AG10803 (cell line): ENCODE measurements around the gene VPS45.

ENCODE experiments used
- DNase-seq: peaks from one replicate; pipeline ENCODE4 v3.0.0; 2010; ENCODE audit warnings: low read depth
- H3K4me3 ChIP-seq: 2 replicates; pipeline ENCODE4 v1.5.1; 2011; ENCODE audit warnings: mild to moderate bottlenecking, low read length, control low read depth
- TF ChIP-seq, protein P1 (sequence below): conservative IDR thresholded peaks from 2 replicates; pipeline ENCODE4 v1.5.1; 2011; ENCODE audit warnings: mild to moderate bottlenecking, low read length, control low read depth, inconsistent platforms

The VPS45 gene

GRCh38 chr1:150061632-150062101 lies 5.9 kb upstream of the VPS45 start:
- TF ChIP-seq, protein P1, sequence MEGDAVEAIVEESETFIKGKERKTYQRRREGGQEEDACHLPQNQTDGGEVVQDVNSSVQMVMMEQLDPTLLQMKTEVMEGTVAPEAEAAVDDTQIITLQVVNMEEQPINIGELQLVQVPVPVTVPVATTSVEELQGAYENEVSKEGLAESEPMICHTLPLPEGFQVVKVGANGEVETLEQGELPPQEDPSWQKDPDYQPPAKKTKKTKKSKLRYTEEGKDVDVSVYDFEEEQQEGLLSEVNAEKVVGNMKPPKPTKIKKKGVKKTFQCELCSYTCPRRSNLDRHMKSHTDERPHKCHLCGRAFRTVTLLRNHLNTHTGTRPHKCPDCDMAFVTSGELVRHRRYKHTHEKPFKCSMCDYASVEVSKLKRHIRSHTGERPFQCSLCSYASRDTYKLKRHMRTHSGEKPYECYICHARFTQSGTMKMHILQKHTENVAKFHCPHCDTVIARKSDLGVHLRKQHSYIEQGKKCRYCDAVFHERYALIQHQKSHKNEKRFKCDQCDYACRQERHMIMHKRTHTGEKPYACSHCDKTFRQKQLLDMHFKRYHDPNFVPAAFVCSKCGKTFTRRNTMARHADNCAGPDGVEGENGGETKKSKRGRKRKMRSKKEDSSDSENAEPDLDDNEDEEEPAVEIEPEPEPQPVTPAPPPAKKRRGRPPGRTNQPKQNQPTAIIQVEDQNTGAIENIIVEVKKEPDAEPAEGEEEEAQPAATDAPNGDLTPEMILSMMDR = no peak
- H3K4me3 ChIP-seq = no peak overlapping the region
- peak; percentile 95 for DNase-seq

- TF ChIP-seq, protein P1 = no peak
- no peak for DNase-seq
- H3K4me3 ChIP-seq = no peak overlapping the region
Observed at GRCh38 chr1:150062113-150062512, 5.5 kb upstream of the VPS45 start.

- TF ChIP-seq, protein P1 = no peak
- peak; percentile 64 for DNase-seq
- no peak overlapping the region for H3K4me3 ChIP-seq
Observed at GRCh38 chr1:150065184-150065871, 2.2 kb upstream of the VPS45 start.

DNA sequence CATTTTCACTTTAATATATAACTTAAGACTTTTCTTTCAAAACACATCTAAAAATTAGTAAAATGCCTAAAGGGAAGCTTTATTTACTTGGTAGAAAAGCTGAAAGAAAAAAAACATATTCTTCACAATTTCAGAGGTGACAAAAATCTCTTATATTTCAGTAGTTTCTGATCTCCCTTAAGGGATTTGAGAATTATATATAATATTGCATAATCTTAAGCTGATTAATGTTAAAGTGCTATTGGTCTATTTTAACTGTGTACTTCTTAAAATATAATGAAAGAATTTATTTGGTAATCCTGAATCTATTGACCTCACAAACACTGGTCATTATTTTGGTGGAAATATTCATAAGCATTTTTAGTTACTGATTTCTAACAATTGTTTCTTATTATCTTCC lies 1.2 kb upstream of the VPS45 start:
- H3K4me3 ChIP-seq = peak overlapping the region; percentile 88
- DNase-seq = no peak
- TF ChIP-seq, protein P1 = no peak

DNA sequence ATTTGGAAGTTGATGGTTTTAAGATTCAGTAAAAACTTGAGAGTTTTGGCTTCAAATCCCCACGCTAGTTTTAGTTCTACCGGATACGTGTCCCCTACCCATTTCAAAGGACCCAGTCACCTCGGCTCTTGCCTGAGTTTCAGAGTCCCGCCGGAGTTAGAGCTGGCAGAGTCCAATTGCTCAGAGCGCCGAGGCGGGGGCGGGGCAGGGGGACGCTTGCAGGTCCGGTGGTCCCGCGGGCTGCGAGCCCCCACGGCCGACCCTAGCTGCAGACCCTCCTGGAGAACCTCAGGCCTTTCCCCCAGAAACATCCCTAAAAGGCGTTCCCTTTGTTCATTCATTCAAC lies 765 bp upstream of the VPS45 start:
- H3K4me3 ChIP-seq = peak overlapping the region; percentile 88
- no peak for DNase-seq
- TF ChIP-seq, protein P1 = no peak

DNA sequence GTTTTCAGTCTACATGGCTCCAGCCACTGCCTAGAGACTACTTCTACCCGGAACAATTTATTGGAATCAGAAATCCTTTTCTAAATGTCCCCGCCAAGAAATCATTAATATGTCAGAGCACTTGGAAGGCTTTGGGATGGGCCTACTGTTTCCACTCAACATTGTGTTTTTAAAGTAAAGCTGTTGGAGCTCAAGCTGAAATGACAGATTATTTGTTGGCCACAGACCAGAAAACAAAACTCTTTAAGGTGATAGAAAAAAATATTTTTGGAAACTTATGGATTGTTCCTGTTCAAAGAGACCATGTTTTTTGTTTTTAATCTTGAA lies 496 bp downstream of the VPS45 start:
- DNase-seq = no peak
- TF ChIP-seq, protein P1 = no peak
- H3K4me3 ChIP-seq = peak overlapping the region; percentile 88

DNA sequence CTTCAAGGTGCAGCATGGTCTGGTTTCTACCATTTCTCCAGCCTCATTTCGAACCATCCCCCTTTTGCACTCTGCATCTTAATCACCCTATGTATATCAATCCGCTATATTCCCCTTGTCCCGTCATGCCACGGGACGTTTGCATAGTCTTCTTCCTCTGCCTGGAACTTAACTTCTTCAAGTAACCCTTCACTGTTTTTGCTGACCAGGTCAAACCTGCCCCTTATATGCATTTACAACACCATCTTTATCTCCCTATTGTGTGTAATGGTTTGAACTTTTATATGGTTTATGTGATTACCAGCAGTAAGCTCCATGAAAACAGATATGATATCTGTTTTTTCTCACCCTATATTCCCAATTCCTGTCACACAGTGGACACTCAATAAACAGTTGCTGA lies 2.3 kb downstream of the VPS45 start:
- no peak overlapping the region for H3K4me3 ChIP-seq
- TF ChIP-seq, protein P1 = no peak
- no peak for DNase-seq
